Activated CD4-positive, CD25-positive, alpha-beta regulatory T cell treated with anti-CD3 and anti-CD28 coated beads, Interleukin-2, amount 50 U/mL, for 72 hours (primary cell): Measurements from ENCODE around the gene CREG2.

Source experiments
- DNase-seq: peaks from one replicate; pipeline ENCODE4 v3.0.0; 2021

Gene CREG2

GRCh38 chr2:101305035-101305434 is 82.3 kb downstream of the CREG2 start:
- DNase-seq, result no peak

- DNase-seq, result no peak
Measured at GRCh38 chr2:101303688-101304087, 83.6 kb downstream of the CREG2 start.

- no peak for DNase-seq
Measured at GRCh38 chr2:101302016-101302415, 85.3 kb downstream of the CREG2 start.

- DNase-seq, result no peak
Measured at GRCh38 chr2:101300836-101301235, 86.5 kb downstream of the CREG2 start.

GRCh38 chr2:101300164-101300563 is 87.1 kb downstream of the CREG2 start:
- no peak for DNase-seq

- no peak for DNase-seq
Measured at GRCh38 chr2:101299604-101300003, 87.7 kb downstream of the CREG2 start.

- no peak for DNase-seq
Measured at GRCh38 chr2:101297383-101297782, 89.9 kb downstream of the CREG2 start.

GRCh38 chr2:101296371-101296770 is 90.9 kb downstream of the CREG2 start:
- no peak for DNase-seq

- no peak for DNase-seq
Measured at GRCh38 chr2:101295895-101296294, 91.4 kb downstream of the CREG2 start.
